SIG-M5 (cell line): ENCODE measurements around the gene CLDN24.

Source experiments
- DNase-seq: peaks from one replicate; lab custom pipeline; 2025; lab: John Stamatoyannopoulos, UW

CLDN24 gene

DNA sequence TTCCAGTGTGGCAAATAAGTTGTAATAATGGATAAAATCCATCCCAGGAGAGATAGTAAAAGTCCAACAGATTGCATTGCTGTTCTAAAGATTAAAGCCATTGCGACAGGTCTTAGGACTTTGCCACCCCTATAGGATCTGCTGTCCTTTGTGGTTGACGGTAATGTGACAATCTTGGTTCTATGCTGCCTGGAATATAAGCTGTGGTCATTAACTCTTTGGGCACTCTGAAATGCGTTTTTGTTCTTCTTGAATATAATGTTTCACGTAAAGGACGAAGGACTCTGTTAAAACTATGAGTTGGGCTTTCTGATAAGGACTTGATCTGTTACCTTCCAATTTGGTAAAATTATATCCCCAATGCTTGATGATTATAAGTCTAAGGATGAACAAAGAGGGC lies at the start of gene CLDN24:
Gene CLDN24, minus strand, starts transcription at position 101 of the 400 bp plus-strand sequence. Its CDS starts 0 bp downstream, at position 101.
- no peak for DNase-seq

DNA sequence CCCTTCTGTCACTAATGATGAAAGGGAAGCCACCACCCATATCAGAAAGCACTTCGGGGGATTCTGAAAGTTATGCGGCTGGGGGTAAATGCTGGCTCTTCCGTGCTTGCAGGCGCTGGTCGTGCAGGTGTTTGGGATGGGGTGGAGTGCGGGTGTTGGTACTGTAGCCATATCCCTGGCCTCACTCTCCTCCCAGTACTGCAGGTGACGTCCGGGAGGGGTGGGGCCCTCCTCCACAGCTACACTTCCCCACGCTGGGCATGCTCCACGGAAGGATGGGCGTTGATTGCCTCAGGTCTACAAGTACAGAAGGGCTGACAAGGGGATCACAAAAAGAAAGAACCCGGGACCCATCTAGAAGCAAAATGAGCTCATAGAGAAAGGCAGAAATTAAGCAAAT lies 48.6 kb upstream of the CLDN24 start:
- no peak for DNase-seq

DNA sequence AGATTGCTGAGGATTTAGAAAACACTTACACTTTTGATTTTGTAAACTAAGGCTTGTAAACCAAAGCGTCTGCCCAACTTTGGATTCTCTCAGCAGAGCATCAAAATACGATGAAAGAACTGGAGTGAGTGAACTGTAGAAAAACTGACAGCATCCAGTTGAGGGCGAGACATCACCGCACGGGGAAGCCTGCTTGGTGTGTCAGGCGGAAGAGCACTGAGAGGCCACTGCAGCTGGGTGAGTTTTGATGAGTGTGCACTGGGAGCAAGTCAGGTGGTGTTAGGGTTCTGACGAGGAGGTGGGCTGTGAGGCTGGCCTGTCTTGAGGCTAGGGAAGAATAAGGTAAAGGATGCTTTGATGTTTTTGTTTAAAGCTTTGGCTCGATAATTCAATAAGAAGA lies 46.8 kb upstream of the CLDN24 start:
- no peak for DNase-seq

DNA sequence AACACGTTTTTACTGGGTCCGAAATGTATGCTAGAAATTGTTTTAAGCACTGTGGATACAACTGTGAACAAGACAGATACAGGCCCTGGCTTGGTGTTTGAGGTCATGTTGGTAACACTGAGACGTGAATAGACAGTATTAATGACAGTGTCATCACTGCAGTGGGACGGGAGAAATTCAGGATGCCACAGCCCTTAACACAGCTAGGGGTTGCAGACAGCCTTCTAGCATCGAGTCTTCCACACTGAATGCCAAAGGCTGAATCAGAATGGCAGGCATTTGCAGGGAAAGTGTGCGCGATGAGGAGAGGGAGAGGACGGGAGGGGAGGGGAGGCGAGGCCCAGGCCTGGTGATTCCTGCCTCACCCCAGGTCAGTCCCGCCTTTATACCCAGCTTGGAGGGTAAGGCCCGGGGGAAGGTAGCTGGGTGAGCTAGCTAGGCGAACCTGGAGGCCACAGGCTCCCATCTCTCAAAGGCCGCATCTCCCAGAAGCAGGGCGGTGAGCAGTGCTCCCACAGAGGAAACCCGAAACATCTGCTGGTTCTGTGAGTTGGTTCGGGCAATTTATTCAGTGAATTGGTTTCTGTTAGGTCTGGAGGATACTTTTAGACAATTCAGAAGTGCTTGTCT lies 44.1 kb upstream of the CLDN24 start:
- no peak for DNase-seq

DNA sequence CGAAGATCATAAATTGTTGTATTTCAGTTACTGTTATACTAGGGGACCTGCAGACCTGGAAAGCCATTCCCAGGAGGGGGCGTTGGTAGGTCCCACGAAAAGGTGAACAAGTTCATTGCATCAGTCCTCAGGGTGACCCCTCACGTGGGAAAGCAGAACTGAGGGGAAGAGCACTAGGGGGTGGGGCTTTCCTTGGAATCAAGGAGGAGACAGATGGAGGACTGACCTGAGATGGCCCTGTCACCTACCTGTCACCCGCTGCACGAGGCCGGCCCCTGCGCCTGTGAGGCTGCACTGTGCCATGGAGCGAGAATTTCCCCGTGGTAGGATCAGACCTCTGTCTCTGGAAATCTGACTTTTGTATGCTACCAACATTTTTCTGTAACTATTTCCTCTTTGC lies 41.8 kb upstream of the CLDN24 start:
- DNase-seq, result no peak

DNA sequence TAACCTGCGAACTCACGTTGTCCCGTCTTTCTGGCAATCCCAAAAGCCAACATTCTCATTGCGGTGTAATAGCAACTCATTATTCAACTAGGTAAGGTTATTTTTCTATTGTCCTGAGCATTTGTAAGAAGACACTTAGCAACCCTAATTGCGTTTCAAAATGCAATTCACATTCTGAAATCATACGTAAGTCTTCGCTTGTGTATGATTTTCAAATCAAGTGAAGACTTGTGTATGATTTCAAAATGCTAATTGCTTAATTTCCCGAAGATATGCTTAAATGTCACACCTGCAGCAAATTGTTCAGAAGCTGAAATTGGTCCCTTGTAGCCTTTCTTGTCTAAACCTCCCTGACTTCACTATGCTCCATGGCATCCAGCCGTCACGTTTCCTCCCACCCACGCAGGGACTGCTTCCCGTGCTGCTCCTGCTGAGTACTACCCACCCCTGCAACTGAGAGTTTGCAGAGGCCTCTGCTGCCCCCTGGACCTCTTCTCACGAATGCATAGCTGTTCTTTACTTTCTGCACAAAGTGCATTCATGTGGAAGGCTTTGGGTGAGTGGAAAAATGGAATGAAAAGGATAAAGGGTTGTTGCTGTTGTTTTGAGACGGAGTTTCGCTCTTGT lies 40.8 kb upstream of the CLDN24 start:
- no peak for DNase-seq

DNA sequence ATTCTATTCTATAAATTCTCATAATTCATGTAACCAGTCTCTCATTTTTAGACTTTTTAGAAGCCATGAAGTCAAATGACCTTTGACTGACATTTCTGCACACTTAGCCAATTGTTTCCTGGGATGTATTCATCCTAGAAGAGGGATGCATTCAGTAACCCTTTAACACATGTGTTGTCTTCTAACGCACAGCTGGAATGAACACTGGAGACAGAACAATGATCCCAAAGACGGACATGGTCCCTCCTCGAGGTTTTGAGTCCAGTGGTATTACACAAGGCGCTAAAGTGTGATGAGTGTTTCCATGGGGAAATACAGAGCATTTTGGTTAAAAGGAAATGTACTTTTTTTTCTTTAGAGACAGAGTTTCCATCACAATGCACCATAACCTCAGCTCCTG lies 39.8 kb upstream of the CLDN24 start:
- no peak for DNase-seq

DNA sequence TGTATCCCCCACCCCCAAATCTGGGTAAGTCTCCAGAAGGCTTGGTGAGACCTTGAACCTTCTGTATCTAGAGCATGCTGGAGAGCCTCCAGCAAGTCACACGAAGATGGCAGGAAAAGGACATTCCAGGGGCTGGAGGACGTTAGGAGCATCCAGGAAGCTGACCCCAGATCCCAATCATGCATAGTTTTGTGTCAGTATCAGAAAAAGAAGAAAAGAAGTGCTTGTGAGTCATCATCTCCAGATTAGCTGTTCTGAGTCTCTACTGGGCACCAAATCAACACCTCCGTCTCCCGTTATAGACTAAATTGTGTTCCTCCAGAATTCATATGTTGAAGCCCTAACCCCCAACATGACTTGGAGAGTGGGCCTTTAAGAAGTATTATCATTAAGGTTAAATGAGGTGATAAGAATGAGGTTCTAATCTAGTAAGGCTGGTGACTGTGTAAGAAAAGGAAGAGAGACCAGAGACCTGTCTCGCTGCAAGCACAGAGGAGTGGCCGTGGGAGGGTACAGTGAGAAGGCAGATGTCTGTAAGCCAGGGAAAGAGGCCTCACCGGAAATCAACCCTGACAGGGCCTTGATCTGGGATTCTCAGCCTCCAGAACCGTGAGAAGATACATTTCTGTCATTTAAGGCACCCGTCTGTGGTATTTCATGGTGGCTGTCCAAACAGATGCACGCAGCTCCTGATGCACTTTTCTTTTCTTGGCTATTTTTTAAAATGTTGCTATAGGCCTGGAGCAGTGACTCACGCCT lies 38.1 kb upstream of the CLDN24 start:
- no peak for DNase-seq

DNA sequence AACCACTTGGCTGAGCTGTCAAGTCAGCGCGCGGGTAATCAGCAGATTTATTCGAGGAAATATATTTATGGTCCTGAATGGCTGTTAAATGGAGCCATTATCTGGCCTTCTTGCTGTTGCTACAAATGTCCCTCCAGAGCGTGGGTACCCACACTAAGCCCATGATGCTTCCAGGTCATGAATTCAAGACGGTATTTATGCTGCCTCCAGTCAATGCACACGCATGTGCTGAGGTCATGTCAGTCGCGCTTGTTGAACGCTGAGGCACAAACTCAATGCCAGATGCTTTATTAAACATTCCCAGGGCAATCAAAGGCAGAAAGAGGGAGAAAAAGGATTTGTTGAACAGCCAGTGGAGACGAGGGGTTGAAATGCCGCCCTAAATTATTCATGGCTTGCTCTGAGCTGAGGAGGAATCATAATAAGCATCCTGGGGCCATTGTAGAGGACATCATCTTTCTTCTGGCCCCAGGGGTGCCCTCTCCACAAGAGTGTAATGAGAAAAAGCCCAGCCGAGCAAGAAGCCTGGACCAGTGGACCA lies 36.1 kb upstream of the CLDN24 start:
- no peak for DNase-seq

DNA sequence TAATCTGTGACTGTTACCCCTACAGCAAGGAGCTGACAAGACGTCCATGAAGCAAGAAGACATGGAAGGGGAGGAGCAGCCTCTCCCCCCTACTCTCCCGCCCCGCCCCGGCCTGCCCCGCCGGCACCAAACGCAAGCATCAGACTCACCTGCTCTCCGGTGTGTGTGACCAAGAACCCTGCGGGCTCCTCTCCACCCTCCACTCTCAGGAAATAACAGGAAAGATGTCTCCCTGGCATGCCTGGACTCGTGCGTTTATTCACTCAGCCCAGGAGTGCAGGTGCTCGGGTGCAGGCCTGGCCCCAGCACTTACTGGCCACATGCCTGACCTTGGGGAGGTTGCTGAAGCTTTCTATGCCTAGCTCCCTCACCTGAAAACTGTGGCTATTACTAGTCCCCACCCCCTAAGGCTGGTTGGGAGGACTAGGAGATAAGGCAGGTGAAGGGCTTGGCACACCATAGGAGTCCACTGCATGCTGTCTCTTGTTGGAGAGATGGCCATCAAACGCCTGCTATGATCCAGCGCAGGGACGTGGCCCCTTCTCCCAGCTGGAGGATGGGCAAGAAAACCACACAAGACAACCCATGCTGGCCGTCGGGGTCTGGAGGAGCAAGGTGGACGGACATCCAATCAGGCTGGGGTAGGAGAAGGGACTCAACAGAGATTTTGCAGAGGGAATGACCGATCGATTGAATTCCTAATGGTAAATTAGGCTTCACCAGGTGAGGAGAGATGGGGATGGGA lies 34.9 kb upstream of the CLDN24 start:
- no peak for DNase-seq

DNA sequence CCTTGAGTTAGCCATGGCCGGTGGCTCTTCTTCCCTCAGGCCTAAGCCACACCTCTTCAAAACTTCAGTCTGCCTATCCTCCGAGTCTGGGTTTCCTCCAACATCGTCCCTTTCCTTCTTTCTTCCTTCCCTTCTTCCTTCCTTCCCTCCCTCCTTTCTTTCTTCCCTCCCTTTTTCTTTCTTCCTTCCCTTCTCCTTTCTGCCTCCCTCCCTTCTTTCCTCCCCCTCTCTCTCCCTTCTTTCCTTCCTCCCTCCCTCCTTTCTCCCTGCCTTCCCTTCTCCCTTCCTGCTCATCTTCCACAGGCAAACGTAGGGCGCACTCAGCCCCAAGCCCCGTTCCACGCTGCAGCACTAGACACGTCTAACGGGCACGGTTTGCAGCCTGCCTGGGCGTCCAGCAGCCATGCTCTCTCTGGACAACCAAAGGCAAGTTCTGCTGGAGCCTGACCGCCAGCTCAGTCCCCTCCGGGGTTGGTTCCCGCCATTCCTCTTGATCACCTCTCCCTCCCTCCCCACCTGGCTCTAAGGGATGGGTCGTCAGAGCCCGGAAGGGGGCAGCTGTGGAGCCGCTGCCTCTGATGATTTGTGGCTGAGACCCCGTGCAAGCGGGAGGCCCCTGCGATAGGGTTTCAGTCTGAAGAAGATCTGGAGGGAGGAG lies 34.1 kb upstream of the CLDN24 start:
- DNase-seq, result no peak

DNA sequence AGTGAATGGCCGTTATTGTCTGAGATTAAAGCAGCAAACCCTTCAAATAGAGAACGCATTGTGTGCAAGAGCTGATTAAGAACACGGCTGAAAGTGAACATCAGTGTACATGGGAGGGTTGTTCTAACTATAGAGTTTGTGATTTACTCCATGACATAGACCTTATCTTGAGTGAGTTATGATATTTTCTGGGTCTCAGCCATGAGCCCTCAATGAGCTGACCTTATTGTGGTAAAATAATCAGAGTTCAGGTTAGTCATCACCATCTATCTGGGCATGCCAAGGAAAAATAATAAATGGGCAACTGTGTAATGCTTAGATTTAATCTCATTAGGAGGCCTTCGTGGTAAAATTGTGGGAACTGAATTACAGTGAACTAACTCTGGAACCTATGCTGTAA lies 33.2 kb upstream of the CLDN24 start:
- no peak for DNase-seq

DNA sequence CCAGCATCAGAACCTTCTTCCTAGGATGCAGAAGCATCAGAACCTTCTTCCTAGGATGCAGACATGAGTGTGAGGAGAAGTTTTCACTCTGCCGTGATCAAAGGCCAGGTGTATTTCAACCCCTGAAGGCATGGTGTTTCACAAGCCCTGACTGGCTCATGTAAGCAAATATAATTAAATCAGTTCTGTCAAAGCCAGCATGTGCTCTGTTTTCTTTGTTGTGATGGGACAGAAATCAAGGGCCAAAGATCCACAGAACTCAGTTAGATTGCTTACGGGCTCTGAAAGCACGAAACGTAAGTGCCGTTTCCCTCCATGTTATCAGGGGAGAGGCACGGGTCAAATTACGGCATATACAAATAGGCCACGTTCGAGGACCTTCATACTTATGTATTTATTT lies 32.0 kb upstream of the CLDN24 start:
- DNase-seq, result no peak

DNA sequence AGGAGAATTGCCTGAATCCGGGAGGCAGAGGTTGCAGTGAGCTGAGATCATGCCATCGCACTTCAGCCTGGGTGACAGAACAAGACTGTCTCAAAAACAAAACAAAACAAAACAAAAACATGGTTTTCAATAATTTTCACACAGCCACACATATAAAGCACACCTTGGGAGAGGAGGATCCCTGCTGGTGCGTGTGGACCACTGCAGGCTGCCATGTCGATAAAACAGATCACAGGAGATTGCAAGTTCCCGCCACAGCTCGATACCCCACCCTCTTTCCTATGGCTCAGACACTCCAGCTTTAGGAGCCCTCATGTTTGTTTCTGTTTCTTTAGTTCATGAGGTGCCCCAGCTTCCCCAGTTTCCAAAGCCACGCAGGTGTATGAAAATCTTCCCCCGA lies 31.3 kb upstream of the CLDN24 start:
- no peak for DNase-seq

DNA sequence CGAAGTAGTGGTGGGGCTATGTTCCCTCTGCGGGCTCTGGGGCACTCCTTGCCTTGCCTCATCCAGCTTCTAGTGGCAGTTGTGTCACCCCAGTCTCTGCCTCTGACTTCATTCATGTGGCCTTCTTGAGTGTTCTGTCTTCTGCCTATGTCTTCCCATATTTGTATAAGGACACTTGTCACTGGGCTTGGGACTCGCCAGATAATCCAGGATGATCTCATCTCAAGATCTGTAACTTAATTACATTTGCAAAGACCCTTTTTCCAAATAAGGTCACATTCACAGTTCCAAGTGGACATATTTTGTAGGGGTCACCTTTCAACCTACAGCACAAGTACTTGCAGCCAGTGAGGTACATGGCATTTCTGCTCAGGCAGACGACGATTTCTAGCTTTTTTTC lies 30.3 kb upstream of the CLDN24 start:
- no peak for DNase-seq

DNA sequence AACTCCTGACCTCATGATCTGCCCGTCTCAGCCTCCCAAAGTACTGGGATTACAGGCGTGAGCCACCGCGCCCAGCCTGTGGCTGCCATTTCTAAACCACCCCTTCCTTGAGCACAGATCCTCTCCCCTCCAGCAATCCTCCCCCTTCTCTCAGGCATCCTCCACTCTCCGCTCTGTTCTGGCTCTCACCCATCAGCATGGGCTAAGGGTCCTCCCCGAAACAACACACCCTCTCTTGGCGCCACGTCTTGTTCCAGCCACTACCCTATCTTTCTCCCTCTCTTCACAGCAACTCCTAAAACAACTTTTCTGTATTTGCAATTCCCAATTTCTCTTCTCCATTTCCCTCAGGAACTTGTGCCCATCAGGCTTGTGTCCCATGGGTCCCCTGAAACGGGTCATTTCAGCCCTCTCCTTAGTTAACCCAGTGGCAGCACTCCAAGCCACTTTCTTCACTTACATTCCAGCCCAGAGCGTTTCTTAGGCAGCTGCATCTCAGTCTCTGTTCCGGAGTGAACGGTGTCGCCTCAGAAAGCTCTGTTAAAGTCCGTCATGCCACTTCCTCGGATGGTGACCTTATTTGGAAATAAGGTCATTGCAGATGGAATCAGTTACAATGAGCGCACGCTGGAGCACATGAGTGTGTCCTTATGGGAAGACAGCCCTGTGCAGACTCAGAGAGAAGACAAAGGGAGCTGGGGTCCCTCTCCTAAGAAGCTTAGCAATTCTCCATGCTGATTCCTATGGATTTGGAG lies 28.3 kb upstream of the CLDN24 start:
- no peak for DNase-seq

DNA sequence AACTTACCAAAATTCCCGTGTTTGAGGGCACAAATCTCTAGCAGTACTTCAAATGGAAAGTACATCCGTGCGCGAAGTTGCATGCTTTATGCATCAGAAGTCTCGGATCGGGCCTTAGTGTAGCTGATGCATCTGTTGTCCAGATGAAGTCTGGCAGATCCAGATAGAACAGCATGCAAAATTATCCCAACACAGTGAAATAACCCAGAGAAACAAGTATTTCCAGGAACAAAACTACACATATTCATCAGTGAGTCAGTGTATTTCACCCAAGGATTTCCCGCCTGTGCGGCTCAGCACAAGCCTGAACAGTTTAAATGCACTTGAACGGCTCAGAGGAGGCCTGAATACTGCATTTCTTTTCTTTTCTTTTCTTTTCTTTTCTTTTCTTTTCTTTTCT lies 27.4 kb upstream of the CLDN24 start:
- DNase-seq, result no peak

DNA sequence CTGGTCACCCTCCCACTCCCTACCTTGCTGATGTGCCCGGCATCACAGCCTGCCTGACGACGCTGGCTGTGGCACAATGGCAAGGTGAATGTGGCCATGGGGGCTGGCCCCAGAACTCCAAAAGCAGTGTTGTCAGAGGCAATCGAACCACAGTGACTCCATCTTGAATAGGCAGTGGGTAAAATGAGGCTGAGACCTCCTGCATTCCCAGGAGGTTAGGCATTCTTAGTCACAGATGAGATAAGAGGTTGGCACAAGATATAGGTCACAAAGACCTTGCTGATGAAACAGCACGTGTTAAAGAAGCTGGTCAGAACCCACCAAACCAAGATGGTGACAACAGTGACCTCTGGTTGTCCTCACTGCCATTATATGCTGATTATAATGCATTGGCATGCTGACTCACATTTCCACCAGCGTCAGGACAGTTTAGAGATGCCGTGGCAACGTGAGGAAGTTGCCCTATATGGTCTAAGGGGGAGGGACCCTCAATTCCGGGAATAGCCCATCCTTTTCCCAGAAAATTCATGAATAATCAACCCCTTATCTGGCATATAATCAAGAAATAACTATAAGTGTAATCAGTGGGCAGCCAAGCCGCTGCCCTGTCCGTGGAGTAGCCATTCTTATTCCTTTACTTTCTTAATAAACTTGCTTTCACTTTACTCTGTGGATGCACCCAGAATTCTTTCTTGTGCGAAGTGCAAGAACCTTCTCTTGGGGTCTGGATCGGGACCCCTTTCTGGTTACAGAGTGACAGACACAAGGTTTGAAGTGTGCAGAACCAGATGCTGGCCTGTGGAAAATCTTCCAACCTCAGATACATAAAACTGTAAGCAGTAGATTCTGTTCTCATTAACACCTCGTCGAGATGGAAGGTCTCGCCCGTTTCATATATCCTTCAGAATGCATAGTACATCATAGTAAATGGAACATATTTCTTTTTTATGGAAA lies 26.8 kb upstream of the CLDN24 start:
- no peak for DNase-seq

DNA sequence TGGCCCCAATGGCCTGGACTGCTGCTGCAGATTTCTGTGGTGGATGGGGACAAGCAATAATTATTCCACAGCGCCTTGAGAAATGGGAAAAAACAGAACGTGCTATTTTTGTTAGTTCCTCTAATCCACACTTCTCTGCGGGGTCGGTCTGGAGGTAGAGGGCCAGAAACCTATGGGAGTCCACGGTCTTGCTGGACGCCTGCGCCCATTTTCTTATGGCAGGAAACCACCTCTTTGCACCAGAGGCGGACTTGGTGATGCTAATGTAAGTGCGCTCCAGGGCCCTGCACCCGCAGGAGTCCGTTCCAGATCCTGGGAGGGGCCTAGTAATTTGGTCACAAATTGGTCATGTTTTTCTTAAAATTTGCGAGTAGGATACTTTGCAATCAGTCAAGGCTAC lies 25.9 kb upstream of the CLDN24 start:
- DNase-seq, result no peak

DNA sequence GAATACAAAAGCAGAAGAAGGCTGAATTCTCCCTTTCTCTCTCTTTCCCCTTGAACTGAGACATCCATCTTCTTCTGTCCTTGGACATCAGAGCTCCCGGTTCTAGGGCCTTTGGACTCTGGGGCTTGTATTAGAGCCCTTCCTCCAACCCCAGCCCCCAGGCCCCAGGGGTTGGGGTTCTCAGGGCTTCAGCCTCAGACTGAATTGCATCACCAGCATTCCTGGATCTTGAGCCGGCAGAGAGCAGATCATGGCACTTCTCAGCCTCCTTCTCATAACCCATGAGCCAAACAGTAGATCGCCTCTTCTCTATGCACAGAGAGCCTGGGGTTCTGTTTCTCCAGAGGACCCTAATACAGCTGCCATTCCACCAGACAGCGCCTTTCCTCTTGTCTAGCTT lies 25.3 kb upstream of the CLDN24 start:
- DNase-seq, result no peak
